Keratinocyte (primary cell): ENCODE data around the gene KIFAP3. TPM values are rescaled to one million over a fixed set of nuclear protein-coding genes. Genes with fewer than 3 reads are reported as not detected.

Experiments used
- DNase-seq: peaks from one replicate; pipeline ENCODE4 v3.0.0-alpha.2; 2011; ENCODE audit warnings: low read depth, missing footprints, low spot score
- FAIRE-seq: peaks from 2 replicates; lab custom pipeline; 2011; peaks lifted over from hg19 to GRCh38; lab: Jason Lieb, UNC
- H2AFZ ChIP-seq: 2 replicates; pipeline ENCODE4 v1.6.0; 2012; ENCODE audit warnings: low read length, control low read depth, inconsistent platforms; ENCODE audit not compliant: control insufficient read depth
- H3K27ac ChIP-seq: 2 replicates; pipeline ENCODE4 v1.5.1; 2011; ENCODE audit warnings: low read length; ENCODE audit not compliant: control insufficient read depth, insufficient read depth
- H3K27me3 ChIP-seq: 3 replicates; pipeline ENCODE4 v1.6.0; 2011; ENCODE audit warnings: low read length; ENCODE audit not compliant: control insufficient read depth, insufficient read depth; ENCODE audit errors: extremely low read depth
- H3K36me3 ChIP-seq, 2 experiments: 2 replicates in 1 of 2; 3 replicates in 1 of 2; pipeline ENCODE4 v1.5.1; 2011; ENCODE audit warnings: low read length in 2 of 2, mild to moderate bottlenecking in 1 of 2; ENCODE audit not compliant: control insufficient read depth in 2 of 2, insufficient read depth in 2 of 2; ENCODE audit errors: extremely low read depth in 1 of 2
- H3K4me1 ChIP-seq: 3 replicates; pipeline ENCODE4 v1.5.1; 2011; ENCODE audit warnings: low read length; ENCODE audit not compliant: control insufficient read depth, insufficient read depth; ENCODE audit errors: extremely low read depth
- H3K4me2 ChIP-seq: 3 replicates; pipeline ENCODE4 v1.6.0; 2011; ENCODE audit warnings: low read depth, low read length; ENCODE audit not compliant: control insufficient read depth, insufficient read depth; ENCODE audit errors: extremely low read depth
- H3K4me3 ChIP-seq, 3 experiments: fragments of 200-600 bp in 1 of 3; sonication (generic) in 1 of 3; 2 replicates in 2 of 3; 3 replicates in 1 of 3; pipeline ENCODE4 v1.5.1; 2011 to 2016; ENCODE audit warnings: low read length in 3 of 3, mild to moderate bottlenecking in 3 of 3, control low read depth in 2 of 3, inconsistent platforms in 1 of 3, low read depth in 1 of 3, mixed read lengths in 1 of 3, mixed run types in 1 of 3, moderate library complexity in 1 of 3; ENCODE audit not compliant: control insufficient read depth in 2 of 3, insufficient read depth in 2 of 3; ENCODE audit errors: extremely low read depth in 1 of 3
- H3K79me2 ChIP-seq: 2 replicates; pipeline ENCODE4 v1.6.0; 2012; ENCODE audit warnings: low read length; ENCODE audit not compliant: control insufficient read depth, insufficient read depth
- H3K9ac ChIP-seq: 3 replicates; pipeline ENCODE4 v1.6.0; 2011; ENCODE audit warnings: low read length; ENCODE audit not compliant: control insufficient read depth, insufficient read depth; ENCODE audit errors: extremely low read depth
- H3K9me1 ChIP-seq: 3 replicates; pipeline ENCODE4 v1.6.0; 2011; ENCODE audit warnings: low read length; ENCODE audit not compliant: control insufficient read depth, insufficient read depth; ENCODE audit errors: extremely low read depth
- H3K9me3 ChIP-seq: 2 replicates; pipeline ENCODE4 v1.5.1; 2012; ENCODE audit warnings: low read depth, low read length; ENCODE audit not compliant: control insufficient read depth
- H4K20me1 ChIP-seq: 3 replicates; pipeline ENCODE4 v1.6.0; 2011; ENCODE audit warnings: low read length; ENCODE audit not compliant: control insufficient read depth, insufficient read depth; ENCODE audit errors: extremely low read depth
- EZH2 ChIP-seq: IDR thresholded peaks from one replicate; pipeline ENCODE4 v1.6.1; 2012; ENCODE audit warnings: inconsistent platforms, mild to moderate bottlenecking, low read length, moderate library complexity
- dilution Hi-C: fragments of 300-500 bp; cut with MboI; formaldehyde crosslinking; loops from one replicate; pipeline ENCODE4 v1.7.0; 2020; ENCODE audit warnings: low sequenced_read_pairs; ENCODE audit not compliant: extremely low pct_ligation_motif_present
- polyA plus RNA-seq, 5 experiments: library from polyadenylated mRNA; depleted of rRNA in 3 of 5; stranded (reverse) in 3 of 5; stranded (forward) in 1 of 5; unstranded in 1 of 5; fragments of >200 nt; gene quantifications; 1 replicate in 1 of 5; 2 replicates in 3 of 5; 3 replicates in 1 of 5; pipeline versions ENCODE4 v1.2.1 to v1.2.3, GENCODE V29; 2011 to 2012; ENCODE audit warnings: missing spikeins in 2 of 5, low read depth in 1 of 5, low replicate concordance in 1 of 5
- TF ChIP-seq, protein P1 (sequence below), 3 experiments: IDR thresholded peaks in 1 of 3; conservative IDR thresholded peaks in 1 of 3; optimal IDR thresholded peaks in 1 of 3; 2 replicates in 2 of 3; 3 replicates in 1 of 3; pipeline versions ENCODE3 to v1.5.1; 2011; ENCODE audit warnings: low read length in 3 of 3, mild to moderate bottlenecking in 3 of 3, moderate library complexity in 2 of 3, control low read depth in 1 of 3, inconsistent platforms in 1 of 3; ENCODE audit not compliant: insufficient read depth in 2 of 3; ENCODE audit errors: extremely low read depth in 1 of 3

The KIFAP3 gene
- polyA plus RNA-seq, 1 donor (not counting 4 experiments of a cell fraction or from before 2014, with no cell fraction given), result 25.2 TPM

DNA sequence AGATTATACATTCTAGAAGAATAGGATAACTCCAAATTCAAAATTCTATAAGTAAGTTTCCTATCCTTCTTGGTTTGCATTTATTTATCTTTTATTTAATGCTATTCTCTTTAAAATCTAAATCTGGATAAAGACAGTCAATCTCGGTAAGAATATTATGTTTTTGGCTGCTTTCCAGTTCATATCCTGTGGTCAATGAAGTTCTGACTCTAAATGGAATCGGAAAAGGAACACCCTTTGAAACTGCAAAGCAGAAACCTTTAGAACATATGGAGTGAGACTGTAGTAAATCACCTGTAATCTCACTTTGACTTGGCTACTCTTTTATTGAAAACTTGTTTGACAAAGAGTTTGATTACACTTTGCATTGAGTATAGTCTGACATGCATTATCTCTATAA is 85.2 kb downstream of the KIFAP3 start:
- DNase-seq (no peak), FAIRE-seq (no peak)
- H3K4me2 ChIP-seq, result no peak overlapping the region
- TF ChIP-seq EZH2, result no peak
- TF ChIP-seq, protein P1, sequence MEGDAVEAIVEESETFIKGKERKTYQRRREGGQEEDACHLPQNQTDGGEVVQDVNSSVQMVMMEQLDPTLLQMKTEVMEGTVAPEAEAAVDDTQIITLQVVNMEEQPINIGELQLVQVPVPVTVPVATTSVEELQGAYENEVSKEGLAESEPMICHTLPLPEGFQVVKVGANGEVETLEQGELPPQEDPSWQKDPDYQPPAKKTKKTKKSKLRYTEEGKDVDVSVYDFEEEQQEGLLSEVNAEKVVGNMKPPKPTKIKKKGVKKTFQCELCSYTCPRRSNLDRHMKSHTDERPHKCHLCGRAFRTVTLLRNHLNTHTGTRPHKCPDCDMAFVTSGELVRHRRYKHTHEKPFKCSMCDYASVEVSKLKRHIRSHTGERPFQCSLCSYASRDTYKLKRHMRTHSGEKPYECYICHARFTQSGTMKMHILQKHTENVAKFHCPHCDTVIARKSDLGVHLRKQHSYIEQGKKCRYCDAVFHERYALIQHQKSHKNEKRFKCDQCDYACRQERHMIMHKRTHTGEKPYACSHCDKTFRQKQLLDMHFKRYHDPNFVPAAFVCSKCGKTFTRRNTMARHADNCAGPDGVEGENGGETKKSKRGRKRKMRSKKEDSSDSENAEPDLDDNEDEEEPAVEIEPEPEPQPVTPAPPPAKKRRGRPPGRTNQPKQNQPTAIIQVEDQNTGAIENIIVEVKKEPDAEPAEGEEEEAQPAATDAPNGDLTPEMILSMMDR (optimal IDR thresholded peaks at IDR 0.05 in 1 of 3, IDR thresholded peaks at IDR 0.05 in 1 of 3, conservative IDR thresholded peaks at IDR 0.05 in 1 of 3; ENCODE audit: extremely low read depth in 1 of 3, insufficient read depth in 2 of 3, low read length in 3 of 3), result no peak
- no peak overlapping the region for H2AFZ ChIP-seq
- no peaks in the 10 kb centered on the region for H3K79me2 ChIP-seq
- no peak overlapping the region for H3K4me3 ChIP-seq
- no peak overlapping the region for H3K27ac ChIP-seq
- dilution Hi-C loops, result no loop called here
- no peaks in the 10 kb centered on the region for H3K4me1 ChIP-seq
- no peaks in the 10 kb centered on the region for H3K27me3 ChIP-seq
- H3K9me1 ChIP-seq, result no peaks in the 10 kb centered on the region
- no peaks in the 10 kb centered on the region for H3K9me3 ChIP-seq
- H3K9ac ChIP-seq, result no peak overlapping the region
- no peaks in the 10 kb centered on the region for H4K20me1 ChIP-seq
- no peaks in the 10 kb centered on the region for H3K36me3 ChIP-seq

DNA sequence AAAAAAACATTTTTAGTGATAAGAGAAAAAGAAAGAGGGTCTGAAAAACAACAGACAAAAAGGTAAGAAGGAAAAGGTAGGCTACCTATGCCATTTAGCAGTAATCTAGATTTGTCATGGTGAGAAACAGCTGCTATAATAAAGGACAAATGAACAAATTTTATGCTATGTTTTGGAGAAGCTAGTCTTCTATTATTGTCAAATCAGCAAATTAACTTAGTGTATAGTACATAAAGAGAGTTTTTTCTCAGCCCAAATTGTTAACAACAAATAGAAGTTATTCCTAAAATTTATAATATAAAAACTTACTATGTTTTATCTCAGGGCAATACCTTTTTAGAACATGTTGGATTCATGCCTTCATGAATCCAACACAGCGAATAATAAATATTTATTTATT is 88.7 kb downstream of the KIFAP3 start:
- no peaks in the 10 kb centered on the region for H4K20me1 ChIP-seq
- TF ChIP-seq, protein P1 (optimal IDR thresholded peaks at IDR 0.05 in 1 of 3, IDR thresholded peaks at IDR 0.05 in 1 of 3, conservative IDR thresholded peaks at IDR 0.05 in 1 of 3; ENCODE audit: extremely low read depth in 1 of 3, insufficient read depth in 2 of 3, low read length in 3 of 3), result no peak
- no peak for TF ChIP-seq EZH2
- no peak overlapping the region for H3K4me2 ChIP-seq
- H3K9me1 ChIP-seq, result no peaks in the 10 kb centered on the region
- DNase-seq, result no peak
- H2AFZ ChIP-seq, result no peak overlapping the region
- FAIRE-seq, result no peak
- H3K4me1 ChIP-seq, result no peaks in the 10 kb centered on the region
- H3K36me3 ChIP-seq, result no peaks in the 10 kb centered on the region
- no peaks in the 10 kb centered on the region for H3K9me3 ChIP-seq
- no peak overlapping the region for H3K27ac ChIP-seq
- H3K27me3 ChIP-seq, result no peaks in the 10 kb centered on the region
- H3K79me2 ChIP-seq, result no peaks in the 10 kb centered on the region
- dilution Hi-C loops, result no loop called here
- H3K4me3 ChIP-seq, result no peak overlapping the region
- H3K9ac ChIP-seq, result no peak overlapping the region
